Hematopoietic multipotent progenitor cell treated with erythropoietin and hydrocortisone succinate and interleukin-3 and kit ligand, for 17 days (in vitro differentiated cells): ENCODE results near the gene PARD3B.

Experiments used
- DNase-seq: peaks from one replicate; pipeline ENCODE4 v3.0.0-alpha.2; 2015; ENCODE audit warnings: low spot score

PARD3B gene

DNA sequence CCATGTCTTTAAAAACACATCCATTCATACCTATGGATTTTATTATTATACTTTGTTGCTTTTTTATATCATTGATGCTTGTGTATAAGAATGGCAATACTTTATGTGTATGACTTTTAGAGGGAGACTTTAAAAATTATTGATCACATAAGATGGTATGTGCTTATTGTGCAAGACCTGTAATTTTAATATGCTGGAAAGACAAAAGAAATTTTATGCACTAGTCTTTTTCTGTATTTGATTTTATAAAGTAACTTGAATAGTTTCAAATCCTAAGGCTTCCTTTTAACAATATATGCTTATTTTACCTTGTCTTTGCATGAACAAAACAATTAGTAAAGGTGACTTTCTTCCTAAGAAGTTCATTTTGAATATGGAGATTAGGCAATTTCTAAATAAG lies 226.4 kb downstream of the PARD3B start:
- DNase-seq: no peak

DNA sequence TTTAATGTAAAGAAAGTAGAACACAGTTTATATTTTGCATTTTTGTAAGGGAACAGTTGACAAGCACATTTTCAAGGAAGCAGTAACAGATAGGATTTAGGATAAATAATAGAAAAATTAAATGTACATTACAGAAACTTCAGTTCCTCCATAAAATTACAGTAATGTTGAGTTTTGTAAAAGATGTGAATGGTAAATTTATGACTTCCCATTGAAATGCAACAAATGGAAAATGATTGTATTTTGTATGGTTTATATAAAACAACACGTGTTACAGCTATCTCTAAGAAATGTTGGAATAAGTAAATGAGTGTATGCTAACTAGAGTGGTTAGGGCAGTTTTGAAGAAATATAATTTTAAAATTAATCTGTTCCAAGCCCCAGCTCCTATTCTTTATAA lies 227.3 kb downstream of the PARD3B start:
- no peak for DNase-seq

DNA sequence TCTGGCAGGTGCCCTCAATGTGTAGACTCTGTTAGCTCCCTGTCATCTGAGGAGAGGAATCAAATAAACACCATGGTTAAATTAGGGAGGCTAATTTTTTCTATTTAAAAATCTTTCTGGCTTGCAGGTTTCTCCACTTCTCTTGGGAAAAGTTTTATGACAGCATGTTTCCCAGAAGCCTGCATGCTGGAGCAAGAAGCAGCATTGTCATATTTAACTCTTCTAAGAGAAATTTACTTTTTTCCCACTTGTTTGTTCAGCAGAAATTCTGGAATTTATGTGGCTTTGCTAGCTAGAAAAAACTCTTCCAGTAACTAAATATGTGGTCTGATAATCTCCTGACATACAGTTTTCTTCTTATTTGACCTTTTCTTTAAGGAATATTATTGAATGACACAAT lies 230.5 kb downstream of the PARD3B start:
- DNase-seq: no peak

DNA sequence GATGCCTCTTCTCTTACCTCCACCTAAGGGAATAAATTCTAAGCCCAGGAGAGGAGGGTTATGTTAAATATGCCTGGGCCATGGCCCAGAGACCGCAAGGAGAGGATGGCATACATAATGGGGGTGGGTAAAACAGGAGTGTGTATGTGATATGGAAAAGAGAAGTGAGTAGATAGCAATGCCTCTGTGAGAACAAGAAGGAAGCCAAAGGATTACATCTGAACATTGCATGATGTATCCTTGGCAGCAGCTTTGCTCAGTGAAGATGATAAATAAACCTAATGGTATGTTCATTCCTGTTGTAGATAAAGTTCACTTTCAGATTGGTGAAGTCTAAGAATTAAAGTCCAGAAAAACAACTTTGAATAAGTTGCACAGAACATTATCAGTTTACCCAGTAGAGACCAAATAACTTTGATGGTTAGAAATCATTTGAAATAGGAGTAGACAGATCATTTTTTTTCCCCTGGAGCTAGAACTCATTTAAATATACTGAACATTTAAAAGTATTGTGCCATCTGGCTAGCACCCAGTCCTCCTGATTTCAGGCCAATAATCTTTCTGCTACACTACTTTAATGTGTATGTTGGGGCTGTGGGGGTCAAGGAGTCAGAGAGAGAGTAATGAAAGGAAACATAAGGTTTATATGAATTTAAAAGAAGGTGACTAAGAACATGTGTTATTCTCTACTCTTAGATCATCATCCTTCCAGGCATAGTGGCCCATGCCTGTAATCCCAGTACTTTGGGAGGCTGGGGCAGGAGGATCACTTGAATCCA lies 231.7 kb downstream of the PARD3B start:
- no peak for DNase-seq

DNA sequence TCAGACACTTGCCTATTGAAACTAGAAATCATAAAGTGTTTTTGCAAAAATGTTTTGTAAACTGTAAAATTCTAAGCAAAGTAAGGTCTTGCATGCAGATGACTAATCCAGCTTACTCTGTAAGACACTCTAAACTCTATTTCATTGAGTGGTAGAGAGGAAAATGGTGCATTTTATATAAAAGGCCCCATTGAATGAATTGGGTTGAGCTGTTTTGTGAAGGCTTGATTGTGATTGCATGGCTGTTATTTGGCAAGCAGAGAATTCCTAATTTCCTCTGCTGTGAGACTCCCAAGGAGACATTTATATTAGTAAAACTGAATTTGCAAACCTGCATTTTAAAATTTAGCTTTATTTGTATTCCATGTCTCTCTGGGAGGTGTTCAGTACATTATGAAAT lies 234.5 kb downstream of the PARD3B start:
- no peak for DNase-seq

DNA sequence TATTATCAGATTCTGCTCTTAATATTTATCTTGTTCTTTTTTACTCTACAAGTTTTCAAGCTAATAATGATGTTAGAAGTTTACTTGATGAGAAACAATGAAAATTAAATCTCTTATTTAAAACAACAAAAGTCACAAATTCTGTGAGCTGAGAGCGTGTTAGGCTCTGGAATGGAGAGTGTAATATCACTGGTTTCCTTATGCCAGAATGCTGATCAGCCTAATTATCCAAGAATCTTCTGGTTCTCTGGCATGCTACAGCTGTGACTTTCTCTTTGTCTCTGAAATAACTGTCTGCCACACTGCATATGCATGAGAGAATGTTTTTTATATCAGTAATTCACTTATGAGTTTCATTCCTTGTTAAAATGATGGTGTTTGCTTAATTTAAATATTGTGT lies 236.7 kb downstream of the PARD3B start:
- no peak for DNase-seq

DNA sequence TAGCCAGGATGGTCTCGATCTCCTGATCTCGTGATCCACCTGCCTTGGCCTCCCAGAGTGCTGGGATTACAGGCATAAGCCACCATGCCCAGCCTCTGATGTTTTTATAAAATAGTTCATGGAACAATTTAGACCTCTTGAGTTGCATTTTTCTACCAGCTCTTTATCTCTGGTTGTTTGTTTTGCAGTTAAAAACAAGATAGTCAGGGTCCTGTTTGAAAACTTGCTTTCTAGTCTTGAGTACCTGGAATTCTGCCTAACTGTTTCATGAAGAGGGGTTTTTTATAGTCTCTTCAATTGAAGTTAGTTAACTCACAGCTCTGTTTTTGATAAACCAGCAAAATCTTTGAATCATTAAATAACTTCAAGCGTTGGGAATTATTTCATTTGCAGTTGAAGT lies 244.8 kb downstream of the PARD3B start:
- no peak for DNase-seq

DNA sequence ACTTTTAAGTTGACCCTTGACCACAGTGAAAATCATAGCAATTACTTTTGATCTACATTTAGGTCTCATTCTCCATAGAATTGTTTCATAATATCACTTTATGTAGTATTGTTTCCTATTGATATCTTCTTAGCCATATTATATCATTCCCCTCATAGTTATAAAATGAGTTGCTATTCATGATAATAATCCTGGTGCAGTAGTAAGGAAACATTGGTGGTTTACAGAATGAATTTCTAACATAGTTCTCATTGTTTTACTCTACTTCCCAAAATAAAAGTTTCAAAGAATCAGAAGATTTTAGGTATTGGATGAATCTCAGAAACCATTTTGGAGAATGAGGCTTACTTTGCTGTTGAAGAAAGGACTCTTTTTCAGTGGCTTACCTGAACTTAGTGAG lies 246.0 kb downstream of the PARD3B start:
- no peak for DNase-seq

DNA sequence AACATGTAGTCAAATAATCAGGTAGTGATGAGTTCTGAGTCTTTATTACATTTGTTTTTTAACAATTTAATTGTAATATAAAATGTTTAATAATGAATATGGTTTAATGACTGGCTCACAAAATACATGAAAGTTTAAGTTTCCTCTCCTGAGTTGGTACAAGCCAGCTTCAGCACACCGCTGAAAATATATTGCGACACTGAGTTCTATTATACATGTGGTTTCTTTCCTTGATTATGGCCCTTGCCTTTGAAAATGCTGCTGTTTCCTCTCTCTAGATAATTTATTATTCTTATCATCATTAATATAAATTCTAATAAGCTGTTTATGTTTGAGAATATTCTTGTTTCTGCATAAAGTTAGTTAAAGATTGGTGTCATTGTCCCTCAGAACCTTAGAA lies 249.3 kb downstream of the PARD3B start:
- DNase-seq: no peak

DNA sequence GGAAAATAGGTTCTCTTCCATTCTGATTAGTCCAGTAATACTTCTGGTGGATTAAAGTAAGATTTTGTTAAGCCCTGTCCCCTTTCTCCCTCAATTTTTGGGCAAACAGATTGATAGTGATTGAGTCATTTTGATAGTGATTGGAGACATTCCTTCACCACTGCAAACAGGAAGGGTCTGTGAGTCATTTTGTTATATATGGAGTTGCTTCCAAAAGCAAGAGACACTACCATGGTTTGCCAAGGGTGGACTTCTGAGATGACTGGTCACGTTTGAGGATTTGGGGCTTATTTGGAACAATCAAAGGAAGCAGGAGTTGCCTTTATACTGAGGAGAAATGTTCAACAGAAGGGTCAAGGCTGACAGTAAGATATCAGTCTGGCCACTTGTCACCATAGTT lies 249.9 kb downstream of the PARD3B start:
- DNase-seq: no peak

DNA sequence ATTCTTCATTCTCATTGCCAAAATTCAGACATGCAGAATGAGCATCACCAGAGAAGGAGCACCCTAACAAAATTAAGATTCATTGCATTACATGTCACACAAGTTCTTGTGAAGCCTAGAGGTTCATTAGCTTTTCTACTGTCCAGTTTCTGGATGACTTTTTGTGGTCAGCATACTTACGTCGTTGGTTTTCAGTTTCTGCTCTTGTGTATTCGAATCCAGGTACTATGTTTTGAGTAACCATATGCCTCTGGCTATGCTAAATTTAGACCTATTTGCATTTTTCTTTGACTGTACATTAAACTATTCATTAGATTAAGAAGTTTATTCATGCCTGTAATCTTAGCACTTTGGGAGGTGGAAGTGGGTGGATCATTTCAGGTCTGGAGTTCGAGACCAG lies 251.3 kb downstream of the PARD3B start:
- DNase-seq: no peak

DNA sequence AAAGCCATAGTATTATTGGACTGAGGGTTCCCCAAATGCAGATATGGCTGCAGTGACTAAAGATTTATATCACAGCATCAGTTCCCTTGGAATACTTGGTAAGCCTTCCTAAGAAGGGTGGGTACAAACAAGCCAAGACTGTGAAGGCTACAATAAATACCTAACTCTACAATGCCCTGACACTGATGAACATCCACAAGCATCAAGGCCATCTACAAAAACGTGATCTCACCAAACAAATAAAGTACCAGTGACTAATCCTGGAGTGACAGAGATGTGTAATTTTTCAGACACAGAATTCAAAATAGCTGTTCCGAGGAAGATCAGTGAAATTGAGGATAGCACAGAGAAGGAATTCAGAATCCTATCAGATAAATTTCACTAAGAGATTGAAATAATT lies 254.5 kb downstream of the PARD3B start:
- DNase-seq: no peak

DNA sequence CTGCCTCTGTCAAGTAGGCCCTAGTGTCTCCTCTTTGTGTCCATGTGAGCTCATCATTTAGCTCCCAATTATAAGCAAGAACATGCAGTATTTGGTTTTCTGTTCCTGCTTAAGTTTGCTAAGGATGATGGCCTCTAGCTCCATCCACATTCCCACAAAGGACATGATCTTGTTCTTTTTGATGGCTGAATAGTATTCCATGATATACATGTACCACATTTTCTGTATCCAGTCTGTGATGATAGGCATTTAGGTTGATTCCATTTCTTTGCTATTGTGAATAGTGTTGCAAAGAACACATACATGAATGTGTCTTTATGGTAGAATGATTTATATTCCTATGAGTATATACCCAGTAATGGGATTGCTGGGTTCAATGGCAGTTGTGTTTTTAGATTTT lies 263.2 kb downstream of the PARD3B start:
- no peak for DNase-seq

DNA sequence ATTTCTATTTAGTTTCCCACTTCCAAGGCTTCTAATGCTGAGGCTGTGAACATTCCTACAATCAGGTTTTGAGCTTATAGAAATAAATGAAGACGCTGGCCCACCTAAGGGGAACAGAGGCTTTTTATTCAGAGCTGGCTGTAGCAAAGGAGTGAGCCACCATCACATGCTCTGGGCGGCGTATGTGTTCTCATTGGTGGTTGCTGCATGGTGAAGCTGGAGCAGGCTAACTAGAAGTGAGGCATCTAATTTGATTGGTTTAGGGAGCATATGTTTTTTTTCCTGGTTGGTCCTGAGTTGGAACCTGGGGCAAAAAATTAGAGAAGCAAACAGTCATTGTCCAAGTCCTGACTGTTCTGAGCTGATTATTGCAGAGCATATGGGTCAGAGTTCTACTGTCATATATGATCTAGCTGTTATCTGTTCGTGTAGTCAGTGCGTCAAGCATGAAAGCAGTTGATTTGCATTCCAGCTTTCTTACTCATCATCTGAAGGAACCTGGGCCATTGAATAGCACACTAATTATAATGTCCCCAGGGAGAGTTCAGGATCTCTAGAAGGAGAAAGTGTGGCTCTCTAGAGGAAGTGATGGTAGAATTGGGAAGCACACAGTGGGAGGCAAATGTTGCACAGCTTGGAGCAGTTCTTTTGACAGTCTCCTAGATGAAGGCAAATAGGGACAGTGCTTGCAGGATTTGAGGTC lies 279.6 kb downstream of the PARD3B start:
- DNase-seq: no peak

DNA sequence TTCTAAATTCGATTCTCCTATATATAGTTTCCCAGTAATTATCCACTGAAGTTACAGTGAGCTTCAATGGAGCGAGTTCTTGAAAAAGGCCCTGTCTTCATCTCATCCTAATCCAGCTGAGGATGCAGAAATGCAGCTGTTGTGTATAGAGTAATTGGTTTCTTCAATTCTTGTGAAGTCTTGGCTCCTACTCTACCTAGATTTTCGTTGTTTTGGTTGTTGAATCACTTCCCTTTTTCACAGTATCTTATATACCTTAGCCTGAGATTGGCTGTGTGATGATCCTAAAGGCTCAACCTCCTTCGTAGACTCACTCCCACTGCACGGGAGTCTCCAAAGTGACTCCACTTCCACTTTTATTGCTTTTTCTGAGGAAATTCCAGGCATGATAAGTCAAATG lies 280.4 kb downstream of the PARD3B start:
- DNase-seq: no peak

DNA sequence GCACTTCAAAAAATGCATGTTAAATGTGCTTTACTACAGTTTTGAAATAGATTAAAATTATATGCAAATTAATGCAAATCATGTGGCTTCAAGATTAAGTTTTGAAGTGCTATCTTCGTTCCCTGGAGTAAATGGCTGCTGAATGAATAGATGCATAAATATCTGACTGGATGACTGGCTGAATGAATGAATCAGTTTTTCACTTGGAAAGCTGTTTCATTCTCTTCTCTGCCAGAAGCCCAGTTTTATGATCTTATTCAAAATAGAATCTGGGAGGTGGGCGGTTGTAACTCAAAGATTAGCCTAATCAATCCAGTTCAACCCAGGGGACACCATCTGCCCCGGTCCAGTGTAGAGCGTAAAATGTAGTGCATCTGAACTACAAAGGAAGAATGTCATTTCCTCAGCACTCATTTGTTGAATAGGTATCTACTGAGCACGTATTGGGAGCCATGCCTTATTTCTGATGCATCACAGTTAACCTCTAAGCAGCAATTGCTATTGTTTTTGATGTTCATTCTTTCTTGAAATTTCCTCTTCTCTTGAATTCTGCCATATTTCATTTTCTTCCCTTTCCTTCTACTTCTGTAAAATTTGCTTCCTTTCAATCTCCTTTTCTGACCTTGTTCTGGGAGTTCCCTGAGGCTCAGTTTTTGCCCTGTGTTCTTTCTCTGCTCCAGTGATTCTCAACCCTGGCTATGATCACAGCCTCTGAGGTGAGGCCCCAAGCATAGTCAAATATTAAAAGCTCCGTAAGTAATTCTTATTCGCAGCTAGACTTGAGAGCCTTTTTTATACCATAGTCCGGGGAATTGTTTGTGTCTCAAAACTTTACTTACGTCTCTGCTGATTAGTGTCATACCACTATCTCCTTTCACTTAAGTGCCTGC lies 282.7 kb downstream of the PARD3B start:
- DNase-seq: no peak

DNA sequence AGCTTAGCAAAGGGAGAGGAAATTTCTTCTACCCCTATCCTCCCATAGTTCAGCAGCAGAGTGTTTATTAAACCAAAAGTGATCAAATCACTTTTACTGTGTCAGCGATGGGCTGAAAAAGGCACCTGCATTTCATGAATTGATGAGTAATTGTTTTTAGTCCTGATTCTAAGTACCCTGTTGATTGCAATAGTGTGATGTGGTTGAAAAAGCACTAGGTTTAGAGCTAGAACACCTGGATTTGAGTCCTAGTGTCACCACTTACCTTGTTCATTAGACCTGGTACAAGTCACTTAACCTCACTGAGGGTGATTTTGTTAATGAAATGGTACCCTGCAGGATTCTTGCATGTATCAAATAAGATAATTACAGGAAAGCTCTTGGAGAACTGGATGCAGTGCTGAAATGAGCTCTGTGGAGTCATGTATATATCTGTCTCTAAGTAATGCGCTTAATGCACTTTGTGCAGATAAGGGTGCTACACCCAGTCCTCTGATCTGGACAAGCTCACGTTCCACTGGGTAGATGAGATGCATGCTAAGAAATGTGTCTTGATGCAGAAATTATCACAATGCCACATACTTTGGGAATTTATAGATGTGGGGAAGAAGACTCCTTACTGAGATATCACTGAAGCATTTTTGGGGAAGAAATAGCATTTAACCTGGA lies 289.6 kb downstream of the PARD3B start:
- no peak for DNase-seq

DNA sequence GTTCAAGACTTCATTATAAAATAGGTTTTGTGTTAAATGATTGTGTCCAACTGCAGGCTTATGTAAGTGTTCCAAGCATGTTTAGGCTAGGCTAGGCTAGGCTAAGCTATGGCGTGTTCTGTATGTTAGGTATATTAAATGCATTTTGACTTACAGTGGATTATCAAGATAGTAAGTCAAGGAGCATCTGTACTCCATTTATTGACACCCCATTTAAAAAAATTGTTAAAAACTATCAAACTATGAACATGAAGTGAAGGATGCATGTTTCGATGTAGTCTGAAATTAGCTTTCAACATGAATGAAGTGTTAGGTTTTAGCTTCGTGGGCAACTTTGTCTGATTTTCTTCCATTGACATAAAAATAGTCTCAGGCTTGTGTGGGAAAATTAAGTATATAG lies 290.5 kb downstream of the PARD3B start:
- no peak for DNase-seq

DNA sequence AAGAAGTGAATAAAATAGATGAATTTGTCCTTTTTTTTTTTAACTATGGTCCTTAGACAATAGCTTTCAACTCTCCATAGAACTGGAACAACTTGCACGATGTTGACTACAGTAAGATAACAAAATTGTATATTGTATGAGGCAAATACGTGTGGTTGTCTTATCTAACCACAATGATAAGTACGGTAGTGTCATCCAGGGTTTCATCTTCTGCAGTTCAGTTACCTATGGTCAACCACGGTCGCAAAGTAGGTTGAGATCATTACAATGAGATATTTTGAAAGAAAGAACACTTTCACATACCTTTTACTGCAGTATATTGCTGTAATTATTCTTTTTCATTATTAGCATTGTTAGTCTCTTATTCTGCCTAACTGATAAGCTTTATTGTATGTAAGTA lies 295.2 kb downstream of the PARD3B start:
- no peak for DNase-seq

DNA sequence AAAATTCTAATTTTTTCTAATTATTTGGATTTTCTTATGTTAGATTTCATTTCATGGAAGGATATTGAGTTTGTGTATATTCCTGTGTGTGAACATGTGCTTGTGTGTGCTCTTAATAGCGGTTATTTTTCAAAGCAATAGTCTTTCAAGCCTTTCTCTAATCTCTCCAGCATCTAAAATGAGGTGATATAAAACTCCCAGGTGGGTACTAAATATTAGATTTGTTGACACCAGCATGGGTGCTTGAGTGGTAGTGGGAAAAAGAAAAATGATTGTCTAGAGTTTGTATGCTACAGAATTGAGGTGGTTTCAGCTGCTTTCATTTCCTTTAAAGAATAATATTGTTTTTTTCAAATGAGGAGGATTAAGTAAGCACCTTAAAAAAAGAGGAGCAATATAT lies 296.8 kb downstream of the PARD3B start:
- no peak for DNase-seq

DNA sequence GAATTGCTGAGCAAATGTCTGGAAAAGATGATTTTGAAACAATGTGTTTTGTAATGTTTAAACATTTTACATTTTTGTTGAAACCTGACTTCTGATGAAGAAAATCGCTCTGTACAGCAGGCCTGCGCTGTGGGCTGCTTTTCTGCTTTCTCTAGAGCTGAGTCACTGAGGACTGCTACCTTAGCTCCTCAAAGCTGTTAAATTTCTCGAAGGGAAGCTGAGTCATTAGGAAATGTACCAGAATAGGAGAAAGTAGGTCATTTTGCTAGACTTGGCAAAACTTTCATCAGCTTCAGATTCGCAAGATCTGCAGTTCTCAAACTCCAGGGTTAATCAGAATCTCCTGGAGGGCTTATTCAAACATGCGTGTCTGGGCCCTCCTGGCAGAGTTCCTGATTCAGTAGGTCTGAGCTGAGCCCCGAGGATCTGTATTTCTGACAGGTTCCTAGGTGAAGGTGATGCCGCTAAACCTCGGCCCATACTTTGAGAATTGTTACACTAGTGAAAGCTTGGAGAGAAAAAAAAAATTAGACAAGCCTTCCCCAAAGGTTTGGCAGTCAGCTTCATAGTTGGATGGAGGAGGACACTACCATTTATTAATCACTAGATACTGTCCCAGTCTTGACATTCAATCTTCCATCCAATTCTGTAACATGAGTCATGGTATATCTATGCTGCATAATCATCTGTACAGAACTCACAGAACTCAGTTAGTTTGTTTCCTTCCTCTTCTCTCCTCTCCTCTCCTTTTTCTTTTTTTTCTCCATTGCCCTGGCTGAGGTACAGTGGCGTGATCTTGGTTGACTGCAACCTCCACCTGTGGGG lies 297.6 kb downstream of the PARD3B start:
- no peak for DNase-seq
